Renal pelvis (tissue), 4 donors: ENCODE data around the gene SRRD. TPM values are rescaled to one million over a fixed set of nuclear protein-coding genes. Genes with fewer than 3 reads are reported as not detected.

Experiments used
- DNase-seq: peaks from one replicate; pipeline ENCODE4 v3.0.0-alpha.2; 2013
- polyA plus RNA-seq, 3 donors: library from polyadenylated mRNA; unstranded; fragments of 120-200 nt; gene quantifications; one replicate each; pipeline ENCODE4 v1.2.1, GENCODE V29; 2013; ENCODE audit not compliant: insufficient read length in 3 of 3

The SRRD gene
- polyA plus RNA-seq, 3 donors = 30.8 to 32.0 (median 31.0) TPM

DNA sequence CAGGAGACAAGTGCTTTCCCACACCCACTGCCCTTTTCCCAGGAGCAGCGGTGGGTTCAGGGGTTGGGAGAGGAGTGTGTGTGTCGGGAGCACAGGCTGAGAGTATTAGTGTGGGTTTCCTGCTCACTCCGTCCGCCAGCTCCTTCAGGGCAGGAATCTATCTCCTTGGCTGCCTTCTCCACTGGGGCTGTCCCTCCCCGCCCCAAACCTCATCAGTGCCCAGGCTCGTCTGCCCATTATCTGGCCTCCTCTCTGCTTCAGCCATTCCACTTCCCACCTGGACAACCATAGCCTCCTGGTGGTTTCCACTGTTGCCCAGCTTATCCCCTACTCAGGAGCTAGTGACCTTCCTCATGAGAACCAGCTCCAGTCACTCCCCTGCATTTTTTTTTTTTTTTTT, 34.7 kb upstream of the SRRD start:
- DNase-seq = no peak

DNA sequence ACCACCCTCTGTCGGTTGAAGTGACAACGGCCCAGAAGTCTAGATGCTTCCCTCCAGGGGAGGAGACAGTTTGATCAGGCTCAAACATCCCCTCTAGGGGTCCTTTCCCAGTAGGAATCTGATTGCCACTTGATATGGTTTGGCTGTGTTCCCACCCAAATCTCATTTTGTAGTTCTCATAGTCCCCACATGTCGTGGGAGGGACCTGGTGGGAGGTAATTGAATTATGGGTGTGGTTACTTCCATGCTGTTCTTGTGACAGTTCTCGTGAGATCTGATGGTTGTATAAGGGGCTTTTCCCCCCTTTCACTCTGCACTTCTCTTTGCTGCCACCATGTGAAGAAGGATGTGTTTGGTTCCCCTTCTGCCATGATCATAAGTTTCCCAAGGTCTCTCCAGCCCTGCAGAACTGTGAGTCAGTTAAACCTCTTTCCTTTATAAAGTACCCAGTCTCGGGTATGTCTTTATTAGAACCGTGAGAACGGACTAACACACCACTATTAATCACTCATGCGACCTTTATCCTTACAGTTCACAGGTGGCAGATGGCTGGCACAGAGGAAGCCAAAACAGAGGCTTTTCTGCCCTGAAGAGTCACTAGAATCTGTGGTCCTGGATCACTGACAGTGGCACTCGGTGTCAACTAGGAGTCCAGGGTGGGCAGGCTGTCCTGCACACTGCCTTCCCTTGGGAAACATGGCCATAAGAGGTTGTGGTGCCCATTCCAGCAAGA, 33.1 kb upstream of the SRRD start:
- no peak for DNase-seq

DNA sequence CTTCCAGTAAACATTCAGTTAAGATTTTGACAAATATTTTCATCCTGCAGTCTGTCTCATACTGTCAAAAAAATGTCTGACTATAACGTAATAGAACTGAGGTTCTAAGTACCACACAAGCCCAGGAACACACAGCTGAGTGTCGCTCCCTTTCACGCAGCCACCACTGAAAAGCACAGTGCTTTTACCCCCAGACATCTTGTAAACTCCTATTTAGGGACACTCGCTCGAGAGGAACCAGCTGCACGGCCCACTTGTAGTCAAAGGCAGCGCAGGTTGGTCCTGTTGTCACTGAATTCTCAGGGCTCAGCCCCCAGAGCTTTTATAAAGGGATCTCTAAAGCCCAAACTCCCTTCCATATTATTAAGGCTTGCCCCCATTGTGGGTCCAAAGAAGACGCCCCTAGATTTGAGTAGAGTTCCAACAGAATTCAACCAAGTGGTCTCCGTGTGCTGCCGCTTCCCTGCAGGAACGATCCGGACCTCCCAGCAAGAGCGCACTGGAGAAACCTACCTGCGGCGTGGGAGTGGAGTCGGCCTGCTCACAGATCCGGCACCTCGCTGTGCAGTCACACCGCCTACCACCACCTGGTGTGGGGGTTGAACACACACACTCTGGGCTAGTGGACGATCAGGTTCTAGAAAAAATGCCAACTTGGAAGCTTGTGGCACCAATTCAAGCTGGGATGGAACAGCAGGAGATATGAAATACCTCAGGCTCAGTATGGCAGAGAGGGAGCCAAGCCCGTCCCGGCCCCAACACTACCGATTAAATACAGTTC, 31.3 kb upstream of the SRRD start:
- no peak for DNase-seq

DNA sequence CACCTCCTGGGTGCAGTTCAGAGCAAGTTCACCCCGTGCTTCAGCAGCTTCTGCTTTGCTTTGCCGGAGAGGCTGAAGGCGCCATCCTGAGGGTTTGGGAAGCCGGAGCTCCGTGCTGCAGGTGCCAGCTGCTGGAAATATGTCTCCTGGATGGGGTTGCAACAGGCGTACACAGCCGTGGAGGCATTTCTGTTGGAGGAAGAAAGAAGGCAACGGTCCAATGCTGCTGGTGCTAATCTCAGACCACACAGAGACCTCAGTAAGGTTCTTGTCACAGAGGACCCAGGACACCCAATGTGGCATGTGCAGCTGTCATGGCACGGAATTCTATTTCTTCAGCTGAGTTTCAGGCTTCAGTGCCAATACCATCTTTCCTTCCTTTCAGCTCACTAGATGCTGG, 30.5 kb upstream of the SRRD start:
- DNase-seq = no peak

DNA sequence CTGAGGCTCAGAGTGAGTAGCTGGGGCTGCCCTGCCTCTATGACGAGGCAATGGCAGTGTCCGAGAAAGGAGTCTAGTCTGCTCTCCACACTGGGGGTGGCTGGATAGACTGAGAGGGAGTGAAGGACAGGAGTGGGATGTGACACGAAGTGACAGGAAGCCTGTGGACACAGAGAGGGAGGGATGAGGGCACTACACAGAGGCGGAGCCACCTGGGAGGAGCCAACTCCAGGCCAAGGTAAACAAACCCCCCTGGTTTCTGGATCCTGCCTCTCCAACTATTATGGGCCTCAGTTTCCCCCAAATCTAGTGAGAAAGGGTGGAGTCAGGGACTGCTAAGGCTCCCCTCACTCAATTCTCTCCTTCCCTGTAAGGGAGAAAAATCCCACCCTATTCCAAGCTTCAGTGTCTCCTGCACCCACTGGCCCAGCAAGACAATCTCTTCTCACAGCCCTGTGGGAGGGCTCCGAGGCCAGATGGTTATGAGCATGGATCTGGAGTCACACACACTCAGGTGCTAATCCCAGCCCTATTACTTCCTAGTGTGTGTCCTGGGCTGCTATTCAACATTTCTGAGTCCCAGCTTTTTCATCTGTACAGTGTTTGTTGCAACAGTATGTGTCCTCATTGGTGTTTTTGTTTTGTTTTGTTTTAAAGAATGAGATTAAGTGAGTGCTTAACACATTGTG, 29.7 kb upstream of the SRRD start:
- DNase-seq = no peak

DNA sequence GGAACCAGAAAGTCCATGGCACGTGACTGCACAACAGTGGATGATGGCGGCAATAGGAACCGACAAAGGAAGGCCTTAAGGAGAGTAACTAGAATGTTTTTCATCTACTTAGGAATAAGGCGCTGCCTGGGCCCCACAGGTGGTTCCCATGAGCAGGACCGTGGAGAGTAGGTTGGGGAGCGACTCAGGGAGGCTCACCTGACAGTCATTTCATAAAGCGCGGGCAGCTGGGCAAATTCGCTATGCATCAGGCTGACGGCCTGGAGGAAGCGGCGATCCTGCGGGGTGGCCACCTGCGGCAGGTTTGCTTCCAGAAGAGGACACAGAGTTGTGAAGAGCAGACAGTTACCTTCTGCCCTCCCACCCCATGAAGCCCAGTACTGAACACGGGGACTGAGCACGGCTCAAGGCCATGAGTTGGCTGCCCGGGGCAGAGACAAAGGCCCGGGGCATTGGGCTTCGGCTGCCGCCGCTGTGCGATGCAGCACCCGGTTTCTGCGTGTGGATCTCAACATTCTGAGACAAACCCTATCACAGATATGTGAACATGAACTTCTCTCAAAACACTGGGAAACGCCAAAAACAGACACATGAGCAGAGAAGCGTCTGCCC, 25.9 kb upstream of the SRRD start:
- no peak for DNase-seq

DNA sequence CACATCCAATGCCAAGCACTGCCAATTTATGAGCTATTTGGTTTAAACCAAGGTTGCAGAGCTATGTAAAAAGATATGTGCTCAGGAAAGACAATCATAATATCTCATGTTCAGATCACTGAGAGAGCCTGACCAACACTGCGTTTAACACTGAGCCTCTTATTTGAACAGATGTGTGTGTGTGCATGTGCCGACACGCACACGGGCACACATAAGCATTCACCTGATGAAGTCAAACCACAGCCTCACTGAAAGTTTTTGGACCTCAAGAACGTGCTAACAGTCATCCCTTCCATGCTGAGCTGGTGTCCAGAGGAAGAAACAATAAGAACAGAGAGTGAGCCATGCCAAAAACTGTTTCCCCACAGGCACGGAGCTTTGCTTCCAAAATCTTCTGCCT, 23.5 kb upstream of the SRRD start:
- DNase-seq = no peak

DNA sequence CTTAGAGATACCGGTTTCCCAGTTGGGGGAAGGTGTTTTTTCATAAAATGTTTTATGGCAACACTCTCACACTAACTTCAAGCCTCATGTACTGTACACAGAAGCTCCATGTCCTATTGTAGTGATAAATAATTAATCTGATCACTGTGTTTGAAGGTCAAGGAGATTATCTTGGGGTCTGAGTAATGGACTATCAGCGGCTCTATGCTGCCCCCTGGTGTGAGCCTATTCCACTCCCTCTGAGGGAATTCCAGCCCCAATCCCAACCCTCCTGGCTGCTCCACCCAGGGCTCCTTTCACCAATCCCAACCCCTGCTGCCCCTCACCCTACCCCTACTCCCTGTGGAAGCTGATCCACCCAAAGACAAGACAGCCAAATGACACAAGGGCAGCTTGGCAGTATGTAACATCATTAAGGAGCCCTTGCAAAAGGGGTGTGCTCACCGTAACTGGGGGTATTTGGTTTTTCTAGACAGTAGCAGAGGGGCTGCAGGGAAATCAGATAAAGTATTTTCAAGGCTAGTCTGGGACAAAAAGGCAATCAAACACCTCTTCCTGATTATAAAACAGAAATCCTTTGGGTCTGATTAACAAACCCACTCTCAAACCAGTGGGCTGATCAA, 22.4 kb upstream of the SRRD start:
- no peak for DNase-seq

DNA sequence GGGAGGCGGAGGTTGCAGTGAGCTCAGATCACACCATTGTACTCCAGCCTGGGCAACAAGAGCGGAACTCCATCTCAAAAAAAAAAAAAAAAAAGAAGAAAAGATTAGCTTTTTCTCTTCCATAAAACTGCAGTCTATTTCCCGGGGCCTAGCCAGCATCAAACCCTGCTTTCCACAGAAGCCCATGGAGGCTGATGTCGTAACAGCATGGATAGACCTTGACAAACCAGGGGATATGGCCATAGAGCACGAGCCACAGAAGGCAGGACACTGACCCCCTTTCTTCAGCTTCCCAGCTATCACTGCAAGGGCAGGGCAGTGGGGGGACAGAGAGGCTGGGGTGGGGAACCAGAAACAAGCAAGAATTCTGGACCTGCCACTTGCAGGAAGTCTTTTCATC, 21.6 kb upstream of the SRRD start:
- DNase-seq = no peak

DNA sequence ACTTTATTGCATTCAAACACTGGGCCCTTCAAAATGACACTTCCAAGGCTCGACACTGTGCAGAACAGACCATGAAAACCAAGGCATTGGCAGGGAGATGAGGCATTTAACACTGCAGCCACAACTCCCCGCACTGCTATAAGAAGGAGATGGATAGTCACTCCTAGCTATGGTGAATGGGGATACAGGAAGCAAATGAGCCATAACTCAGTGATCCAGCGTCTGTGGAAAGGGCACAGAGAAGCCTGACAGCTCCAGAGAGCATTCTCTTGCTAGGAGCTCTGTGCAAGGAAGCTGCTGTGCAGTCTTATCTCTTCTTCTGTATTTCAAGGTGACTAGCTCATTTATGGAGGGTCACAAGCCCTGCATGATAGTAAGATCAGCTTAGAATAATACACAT, 21.0 kb upstream of the SRRD start:
- DNase-seq = no peak

DNA sequence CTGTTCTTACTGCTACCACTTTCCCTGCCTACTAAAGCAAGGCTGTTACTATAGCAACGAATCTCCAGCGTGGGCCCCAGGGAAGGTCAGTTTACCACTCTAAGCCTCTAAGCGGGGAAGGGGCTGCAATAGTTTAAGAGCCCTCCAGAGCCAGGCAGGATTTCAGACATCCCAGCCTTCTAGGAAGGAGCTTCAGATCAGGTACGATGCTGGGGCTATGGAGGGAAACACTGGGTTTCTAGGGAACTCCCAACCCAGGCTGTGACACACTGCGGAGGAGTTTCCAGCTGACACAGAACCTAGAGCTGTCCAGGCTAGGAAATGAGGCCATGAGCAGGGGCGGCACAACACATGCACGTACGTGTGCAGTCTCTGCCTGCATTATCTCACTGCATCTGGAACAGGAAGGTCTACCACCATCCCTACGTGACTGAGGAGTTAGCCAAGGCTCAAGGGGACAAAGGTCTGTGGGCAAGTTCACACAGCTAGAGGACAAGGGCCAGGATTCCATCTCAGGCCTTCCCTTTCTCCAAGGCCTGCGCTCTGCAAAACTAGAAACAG, 20.5 kb upstream of the SRRD start:
- DNase-seq = peak; percentile 64

DNA sequence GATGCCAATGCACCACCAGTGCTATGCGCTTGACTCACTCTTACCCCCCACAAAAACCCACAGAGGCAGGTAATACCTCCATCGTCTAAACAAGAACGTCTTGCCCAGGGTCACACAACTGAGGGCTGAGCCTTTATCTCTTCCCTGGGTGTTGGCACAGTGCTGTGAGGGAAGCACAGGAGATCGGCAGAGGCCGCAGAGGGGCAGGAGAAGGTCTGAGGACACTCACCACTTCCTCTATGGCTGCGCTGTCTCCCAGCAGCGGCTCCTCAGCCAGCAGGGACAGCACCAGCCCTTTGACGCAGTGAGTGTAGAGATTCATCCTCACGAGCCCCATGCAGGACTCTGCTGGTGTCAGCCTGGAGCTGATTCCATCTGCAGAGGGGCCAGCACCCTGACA, 20.0 kb upstream of the SRRD start:
- no peak for DNase-seq

DNA sequence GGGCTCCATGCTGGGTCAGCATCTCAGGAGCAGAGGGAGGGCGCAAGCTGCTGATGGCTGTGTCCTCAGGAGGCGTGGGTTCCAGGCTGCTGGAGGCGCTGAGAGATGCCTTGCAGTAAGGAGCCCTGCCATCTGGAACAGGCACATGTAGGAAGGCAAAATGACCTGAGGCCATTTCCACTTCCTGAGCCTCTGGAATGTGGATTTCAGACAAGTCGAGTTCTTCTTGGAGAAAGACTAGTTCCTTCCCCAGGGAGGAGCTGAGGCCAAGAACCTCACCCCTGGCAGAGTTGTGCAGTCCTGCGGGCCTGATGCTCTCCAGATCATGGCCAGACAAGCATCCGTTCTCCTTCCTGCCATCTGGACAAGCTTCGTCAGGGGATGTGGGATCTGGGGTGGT, 19.4 kb upstream of the SRRD start:
- no peak for DNase-seq

DNA sequence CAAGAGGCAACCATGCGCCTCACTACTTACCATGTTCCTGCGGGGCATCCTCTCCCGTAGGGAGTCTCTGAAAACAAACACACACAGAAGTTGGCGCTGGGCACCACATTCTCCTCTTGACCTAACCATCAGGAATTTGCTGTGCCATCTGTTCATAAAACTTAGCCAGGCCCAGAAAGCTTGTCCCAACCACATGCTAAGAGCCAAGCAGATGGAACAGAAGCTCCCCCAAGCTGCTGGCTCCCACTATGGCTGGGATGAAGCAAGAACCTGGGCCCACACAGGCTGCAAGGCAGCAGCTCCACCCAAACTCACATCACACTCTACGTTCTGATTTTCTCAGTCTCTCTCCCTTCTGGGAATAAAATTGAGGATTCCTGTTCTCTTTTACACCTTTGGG, 17.5 kb upstream of the SRRD start:
- DNase-seq = no peak

DNA sequence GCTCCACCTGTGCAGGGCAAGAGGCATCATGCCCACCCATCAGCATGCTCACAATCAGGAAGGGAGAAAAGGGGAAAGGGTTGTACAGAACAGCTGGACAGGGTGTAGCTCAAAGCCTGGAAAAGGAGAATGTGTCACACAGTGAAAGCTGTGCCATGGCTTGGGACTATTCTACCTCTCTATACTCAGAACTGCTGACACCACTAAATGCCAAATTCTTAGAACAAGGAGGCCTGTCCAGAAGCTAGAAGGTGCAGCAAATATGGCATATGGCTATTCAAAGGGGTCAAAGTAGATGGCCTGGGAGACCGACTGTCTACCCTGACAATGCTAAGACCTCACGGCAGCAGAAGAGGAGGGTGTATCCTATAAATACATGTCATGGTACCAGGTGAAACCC, 12.9 kb upstream of the SRRD start:
- DNase-seq = no peak

DNA sequence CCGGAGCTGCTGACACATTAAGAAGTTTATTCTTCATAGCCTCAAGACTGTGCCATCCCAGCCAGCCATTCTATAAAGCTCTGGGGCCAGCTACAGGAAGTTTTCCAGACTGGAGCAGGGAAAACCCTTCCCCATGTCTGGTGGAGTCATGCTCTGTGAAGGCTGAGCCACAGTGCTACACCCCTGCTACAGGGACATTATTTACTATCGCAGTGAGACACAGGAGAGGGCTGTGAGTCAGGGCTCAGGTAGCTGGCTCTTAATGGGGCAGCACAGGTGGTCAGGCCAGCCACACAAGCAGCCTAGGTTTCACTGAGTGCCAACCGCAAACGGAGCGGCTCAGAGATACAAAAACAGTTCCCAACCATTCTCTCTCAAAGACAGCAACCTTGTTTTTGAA, 12.2 kb upstream of the SRRD start:
- no peak for DNase-seq

DNA sequence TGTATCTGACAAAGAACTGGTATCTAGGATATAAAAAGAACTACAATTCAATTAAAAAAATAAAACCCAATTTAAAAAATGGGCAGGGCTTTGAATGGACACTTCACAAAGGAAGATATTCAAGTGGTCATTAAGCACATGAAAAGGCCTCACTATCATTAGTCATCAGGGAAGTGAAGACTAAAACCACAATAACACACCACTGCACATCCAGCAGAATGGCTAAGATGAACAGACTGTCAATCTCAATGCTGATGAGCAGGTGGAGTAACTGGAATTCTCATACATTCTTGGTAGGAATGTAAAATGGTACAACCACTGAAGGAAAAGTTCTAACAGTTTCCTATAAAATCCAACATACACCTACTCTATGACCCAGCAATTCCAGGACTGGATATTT, 9.0 kb upstream of the SRRD start:
- DNase-seq = no peak

DNA sequence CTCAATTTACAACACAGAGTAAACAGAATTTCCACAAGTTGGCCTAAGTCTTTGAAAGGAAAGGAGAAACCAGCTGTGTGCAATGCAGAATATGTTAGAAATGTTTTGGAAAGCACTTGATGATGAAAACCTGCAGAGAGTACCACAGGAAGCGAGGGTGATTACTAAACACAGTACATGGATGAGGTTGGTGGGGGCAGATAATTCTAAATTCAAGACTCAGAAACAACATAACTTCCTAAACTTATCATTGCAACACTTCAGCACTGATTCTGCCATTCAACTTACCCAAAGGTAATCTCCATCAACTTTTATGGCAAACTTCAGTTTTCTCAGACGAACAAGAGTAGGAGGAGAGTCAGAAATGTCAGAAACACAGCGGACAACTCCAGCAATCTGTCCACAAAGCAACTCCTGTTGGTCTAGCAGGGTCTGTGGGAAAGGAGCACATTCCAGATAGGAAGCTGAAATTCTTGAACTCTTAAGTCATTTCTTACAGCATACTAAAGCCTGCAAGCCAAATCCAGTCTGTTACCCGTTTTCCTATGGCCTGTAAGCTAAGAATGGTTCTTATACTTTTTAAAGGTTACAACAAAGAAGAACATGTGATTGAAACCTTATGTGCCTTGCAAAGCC, 6.9 kb upstream of the SRRD start:
- no peak for DNase-seq

DNA sequence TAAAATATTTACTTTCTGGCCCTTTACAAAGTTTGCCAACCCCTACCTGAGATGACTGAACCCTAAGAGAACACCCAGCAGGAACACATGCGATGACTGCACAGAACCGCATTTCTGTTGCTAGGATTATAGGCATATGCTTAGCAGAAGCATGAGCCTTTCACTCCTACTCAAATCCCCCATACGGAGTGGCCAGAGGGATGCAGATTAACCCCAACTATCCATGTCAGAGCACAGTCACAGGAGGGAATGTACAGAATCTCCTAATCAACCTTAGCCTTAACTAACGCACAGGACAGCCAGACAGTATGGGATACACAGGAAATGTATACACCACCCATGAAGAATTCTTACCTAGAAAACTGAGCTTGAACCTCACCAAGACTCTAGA, 6.3 kb upstream of the SRRD start:
- DNase-seq = no peak

DNA sequence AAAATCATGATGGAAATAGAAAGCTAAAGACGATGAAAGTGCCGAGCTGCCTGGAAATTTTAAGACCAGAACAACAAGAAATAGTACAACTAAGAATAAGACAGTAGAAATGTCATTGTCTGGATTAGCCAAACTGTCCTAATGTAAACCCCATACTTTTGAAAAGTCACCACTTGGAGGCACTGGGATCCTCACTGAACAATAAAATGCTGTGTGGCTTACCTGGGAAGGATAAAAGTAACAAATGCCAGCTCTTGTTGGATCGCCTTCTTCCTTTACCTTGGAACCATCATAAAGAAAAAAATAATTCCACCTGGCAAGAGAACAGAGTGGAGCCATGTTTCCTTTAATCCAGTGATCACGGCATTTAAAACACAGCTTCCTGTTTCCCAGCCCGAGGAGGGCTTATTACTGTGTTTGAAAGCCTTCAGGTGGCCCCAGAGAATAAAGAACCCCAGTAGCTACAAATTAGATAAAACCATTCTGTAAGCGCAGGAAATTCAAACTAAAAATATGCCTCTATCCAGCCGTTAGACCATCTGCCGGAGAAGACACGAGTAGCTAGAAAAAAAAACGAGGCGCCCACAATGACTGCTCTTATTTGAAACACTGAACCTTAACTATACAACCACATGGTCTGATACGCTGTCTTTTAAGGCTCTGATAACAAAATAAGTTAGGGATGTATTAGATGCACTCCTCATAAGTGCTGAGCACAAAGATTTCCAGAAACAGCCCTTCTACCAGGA, 4.5 kb upstream of the SRRD start:
- no peak for DNase-seq
